GM21515 (cell line): ENCODE results near the gene ADGRA1.
"Not testable (repeated sequence)": the region's sequence is repeated elsewhere in the genome, so short reads cannot be mapped to it uniquely, and the experiment has no call there.

Source experiments
- ATAC-seq: cut with Tn5 transposase; IDR thresholded peaks from one replicate; pipeline ENCODE4 v1.9.1; 2021; ENCODE audit not compliant: unreplicated experiment

The ADGRA1 gene

GRCh38 chr10:133126431-133127290 is 38.9 kb downstream of the ADGRA1 start:
- ATAC-seq, result no peak

GRCh38 chr10:133127291-133128125 is 39.8 kb downstream of the ADGRA1 start:
- ATAC-seq, result no peak

- ATAC-seq, result no peak
These were observed 40.7 kb downstream of the ADGRA1 start for GRCh38 chr10:133128126-133129070.

GRCh38 chr10:133129071-133129858 is 41.5 kb downstream of the ADGRA1 start:
- no peak for ATAC-seq

GRCh38 chr10:133129859-133130495 is 42.3 kb downstream of the ADGRA1 start:
- ATAC-seq, result no peak

GRCh38 chr10:133130602-133131001 is 42.9 kb downstream of the ADGRA1 start:
- no peak for ATAC-seq

- ATAC-seq, result no peak
These were observed 43.3 kb downstream of the ADGRA1 start for GRCh38 chr10:133131053-133131452.

GRCh38 chr10:133131734-133132472 is 44.2 kb downstream of the ADGRA1 start:
- ATAC-seq, result no peak

GRCh38 chr10:133132473-133133291 is 45.0 kb downstream of the ADGRA1 start:
- ATAC-seq, result no peak

- no peak for ATAC-seq
These were observed 45.9 kb downstream of the ADGRA1 start for GRCh38 chr10:133133471-133134231.

- no peak for ATAC-seq
These were observed 46.8 kb downstream of the ADGRA1 start for GRCh38 chr10:133134411-133135115.

GRCh38 chr10:133135116-133135465 is 47.4 kb downstream of the ADGRA1 start:
- no peak for ATAC-seq

GRCh38 chr10:133137486-133138145 is 49.9 kb downstream of the ADGRA1 start:
- not testable (repeated sequence) for ATAC-seq

GRCh38 chr10:133139551-133140065 is 51.9 kb downstream of the ADGRA1 start:
- no peak for ATAC-seq

- no peak for ATAC-seq
These were observed 52.9 kb downstream of the ADGRA1 start for GRCh38 chr10:133140417-133141143.
